ENCODE results near the gene NUP98.

GRCh38 chr11:3745161-3745560 is 52.2 kb downstream of the NUP98 start:
- TF ChIP-seq CTCF (conservative IDR thresholded peaks at IDR 0.05; ENCODE audit: low read length) (no peak), EZH2phosphoT487 (IDR thresholded peaks at IDR 0.05; ENCODE audit: borderline replicate concordance, low read depth, low read length) (no peak)

All from OCI-LY7 (cell line).